GM20000 (cell line): Measurements from ENCODE around the gene LCOR.

Experiments
- DNase-seq: peaks from one replicate; pipeline ENCODE4 v3.0.0; 2012; ENCODE audit warnings: low spot score
- CTCF ChIP-seq: IDR thresholded peaks from 2 replicates; pipeline ENCODE4 v1.5.1; 2012; ENCODE audit warnings: mild to moderate bottlenecking, control low read depth; ENCODE audit errors: extremely low read depth, missing control alignments

LCOR gene

GRCh38 chr10:97043563-97043855 is 211.4 kb downstream of the LCOR start:
- TF ChIP-seq CTCF: no peak
- DNase-seq: no peak
